H1 (cell line): Measurements from ENCODE around the gene SYMPK. TPM values are rescaled to one million over a fixed set of nuclear protein-coding genes. Genes with fewer than 3 reads are reported as not detected.

Experiments
- BACH1 ChIP-seq: IDR thresholded peaks from 2 replicates; pipeline ENCODE4 v1.6.1; 2012; ENCODE audit warnings: low read length, improper control_type of control experiment
- BCL11A ChIP-seq, 2 experiments: IDR thresholded peaks; one replicate each; pipeline ENCODE4 v1.6.1; 2011; ENCODE audit warnings: low read depth in 2 of 2, low read length in 2 of 2, mild to moderate bottlenecking in 2 of 2
- CBX5 ChIP-seq: fragments of 300-800, 300-1000 bp; sonication (generic); IDR thresholded peaks from 2 replicates; pipeline ENCODE4 v1.7.1; 2016; ENCODE audit warnings: antibody characterized with exemption, low read length, low read depth
- HDAC2 ChIP-seq, 2 experiments: fragments of 300-600 bp in 1 of 2; sonication (generic) in 1 of 2; IDR thresholded peaks; 2 replicates each; pipeline ENCODE4 v1.6.1; 2011 to 2012; ENCODE audit warnings: low read depth in 2 of 2, low read length in 2 of 2, mild to moderate bottlenecking in 2 of 2, moderate library complexity in 2 of 2, borderline replicate concordance in 1 of 2, inconsistent platforms in 1 of 2
- POLR2A ChIP-seq, 2 experiments: IDR thresholded peaks; 1 replicate in 1 of 2; 2 replicates in 1 of 2; pipeline ENCODE4 v1.6.1; 2011; ENCODE audit warnings: low read depth in 2 of 2, low read length in 2 of 2, mild to moderate bottlenecking in 2 of 2; ENCODE audit errors: control extremely low read depth in 1 of 2
- RNF2 ChIP-seq: fragments of 200-900, 300-1000 bp; sonication (generic); IDR thresholded peaks from 2 replicates; pipeline ENCODE4 v1.7.1; 2016; ENCODE audit warnings: borderline replicate concordance, low read depth, mild to moderate bottlenecking, antibody characterized with exemption, low read length; ENCODE audit not compliant: poor library complexity, severe bottlenecking; ENCODE audit errors: missing control alignments
- TAF1 ChIP-seq: IDR thresholded peaks from 2 replicates; pipeline ENCODE4 v1.6.1; 2011; ENCODE audit warnings: mild to moderate bottlenecking, low read depth, low read length
- polyA plus RNA-seq, 7 experiments: library from polyadenylated mRNA; depleted of rRNA in 3 of 7; stranded (reverse) in 5 of 7; unstranded in 2 of 7; fragments of >200 nt in 5 of 7; fragments of 200-250 nt in 2 of 7; gene quantifications; 1 replicate in 5 of 7; 2 replicates in 1 of 7; 4 replicates in 1 of 7; pipeline versions ENCODE4 v1.2.1 to v1.2.3, GENCODE V29; 2011 to 2013; ENCODE audit warnings: missing spikeins in 2 of 7, mixed read lengths in 2 of 7
- total RNA-seq: library from RNA; stranded (reverse); fragmentation: NEBNext Ultra II Directional; extraction: Animal tissue kit (Norgen Biotek cat#: 25700); gene quantifications from 2 replicates; pipeline ENCODE4 v1.2.1, GENCODE V29; 2021
- TF ChIP-seq, protein P1 (sequence below): fragments of 300-600 bp; sonication (generic); IDR thresholded peaks from 2 replicates; pipeline ENCODE4 v1.7.1; 2012; ENCODE audit warnings: low read length, moderate library complexity, mild to moderate bottlenecking, inconsistent platforms; ENCODE audit not compliant: insufficient replicate concordance
- TF ChIP-seq, protein P2 (sequence below): IDR thresholded peaks from 2 replicates; pipeline ENCODE4 v1.6.1; 2012; ENCODE audit warnings: inconsistent platforms

The SYMPK gene
- total and polyA plus RNA-seq, 2 of the 8 experiments (the other 6 are each of a cell fraction or from before 2014, with no cell fraction given), result 93.6 to 99.5 TPM

DNA sequence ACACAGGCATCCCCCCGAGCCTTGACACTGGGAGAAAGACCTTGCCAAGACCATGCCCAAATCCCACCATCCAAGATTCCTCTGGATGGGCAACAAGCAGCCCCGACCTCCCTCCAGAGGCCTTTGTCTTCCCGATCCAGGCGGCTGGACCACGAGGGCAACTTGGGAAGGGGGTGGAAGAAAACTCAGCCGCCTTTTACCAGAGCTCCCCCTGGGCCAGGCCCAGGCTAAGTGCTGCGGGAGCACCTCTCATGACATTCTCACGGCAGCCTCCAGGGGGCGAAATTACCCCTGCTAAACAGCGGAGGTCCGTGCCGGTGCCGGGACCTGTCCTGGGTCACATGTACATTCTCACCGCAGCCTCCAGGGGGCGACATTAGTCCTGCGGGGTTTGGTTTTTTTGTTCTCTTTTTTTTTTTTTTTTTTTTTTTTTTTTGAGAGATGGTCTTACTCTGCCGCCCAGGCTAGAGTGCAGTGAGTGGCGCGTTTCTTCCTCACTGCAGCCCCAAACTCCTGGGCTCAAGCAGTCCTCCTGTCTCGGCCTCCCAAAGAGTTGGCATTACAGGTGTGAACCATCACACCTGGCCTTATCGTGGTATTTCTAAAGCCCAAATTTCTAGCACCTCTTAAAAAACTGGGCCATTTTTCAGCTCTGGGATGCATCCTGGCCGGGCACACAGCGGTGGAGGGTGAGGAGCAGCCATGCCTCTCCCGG, 45.8 kb downstream of the SYMPK start (continued):
- TF ChIP-seq, protein P1, sequence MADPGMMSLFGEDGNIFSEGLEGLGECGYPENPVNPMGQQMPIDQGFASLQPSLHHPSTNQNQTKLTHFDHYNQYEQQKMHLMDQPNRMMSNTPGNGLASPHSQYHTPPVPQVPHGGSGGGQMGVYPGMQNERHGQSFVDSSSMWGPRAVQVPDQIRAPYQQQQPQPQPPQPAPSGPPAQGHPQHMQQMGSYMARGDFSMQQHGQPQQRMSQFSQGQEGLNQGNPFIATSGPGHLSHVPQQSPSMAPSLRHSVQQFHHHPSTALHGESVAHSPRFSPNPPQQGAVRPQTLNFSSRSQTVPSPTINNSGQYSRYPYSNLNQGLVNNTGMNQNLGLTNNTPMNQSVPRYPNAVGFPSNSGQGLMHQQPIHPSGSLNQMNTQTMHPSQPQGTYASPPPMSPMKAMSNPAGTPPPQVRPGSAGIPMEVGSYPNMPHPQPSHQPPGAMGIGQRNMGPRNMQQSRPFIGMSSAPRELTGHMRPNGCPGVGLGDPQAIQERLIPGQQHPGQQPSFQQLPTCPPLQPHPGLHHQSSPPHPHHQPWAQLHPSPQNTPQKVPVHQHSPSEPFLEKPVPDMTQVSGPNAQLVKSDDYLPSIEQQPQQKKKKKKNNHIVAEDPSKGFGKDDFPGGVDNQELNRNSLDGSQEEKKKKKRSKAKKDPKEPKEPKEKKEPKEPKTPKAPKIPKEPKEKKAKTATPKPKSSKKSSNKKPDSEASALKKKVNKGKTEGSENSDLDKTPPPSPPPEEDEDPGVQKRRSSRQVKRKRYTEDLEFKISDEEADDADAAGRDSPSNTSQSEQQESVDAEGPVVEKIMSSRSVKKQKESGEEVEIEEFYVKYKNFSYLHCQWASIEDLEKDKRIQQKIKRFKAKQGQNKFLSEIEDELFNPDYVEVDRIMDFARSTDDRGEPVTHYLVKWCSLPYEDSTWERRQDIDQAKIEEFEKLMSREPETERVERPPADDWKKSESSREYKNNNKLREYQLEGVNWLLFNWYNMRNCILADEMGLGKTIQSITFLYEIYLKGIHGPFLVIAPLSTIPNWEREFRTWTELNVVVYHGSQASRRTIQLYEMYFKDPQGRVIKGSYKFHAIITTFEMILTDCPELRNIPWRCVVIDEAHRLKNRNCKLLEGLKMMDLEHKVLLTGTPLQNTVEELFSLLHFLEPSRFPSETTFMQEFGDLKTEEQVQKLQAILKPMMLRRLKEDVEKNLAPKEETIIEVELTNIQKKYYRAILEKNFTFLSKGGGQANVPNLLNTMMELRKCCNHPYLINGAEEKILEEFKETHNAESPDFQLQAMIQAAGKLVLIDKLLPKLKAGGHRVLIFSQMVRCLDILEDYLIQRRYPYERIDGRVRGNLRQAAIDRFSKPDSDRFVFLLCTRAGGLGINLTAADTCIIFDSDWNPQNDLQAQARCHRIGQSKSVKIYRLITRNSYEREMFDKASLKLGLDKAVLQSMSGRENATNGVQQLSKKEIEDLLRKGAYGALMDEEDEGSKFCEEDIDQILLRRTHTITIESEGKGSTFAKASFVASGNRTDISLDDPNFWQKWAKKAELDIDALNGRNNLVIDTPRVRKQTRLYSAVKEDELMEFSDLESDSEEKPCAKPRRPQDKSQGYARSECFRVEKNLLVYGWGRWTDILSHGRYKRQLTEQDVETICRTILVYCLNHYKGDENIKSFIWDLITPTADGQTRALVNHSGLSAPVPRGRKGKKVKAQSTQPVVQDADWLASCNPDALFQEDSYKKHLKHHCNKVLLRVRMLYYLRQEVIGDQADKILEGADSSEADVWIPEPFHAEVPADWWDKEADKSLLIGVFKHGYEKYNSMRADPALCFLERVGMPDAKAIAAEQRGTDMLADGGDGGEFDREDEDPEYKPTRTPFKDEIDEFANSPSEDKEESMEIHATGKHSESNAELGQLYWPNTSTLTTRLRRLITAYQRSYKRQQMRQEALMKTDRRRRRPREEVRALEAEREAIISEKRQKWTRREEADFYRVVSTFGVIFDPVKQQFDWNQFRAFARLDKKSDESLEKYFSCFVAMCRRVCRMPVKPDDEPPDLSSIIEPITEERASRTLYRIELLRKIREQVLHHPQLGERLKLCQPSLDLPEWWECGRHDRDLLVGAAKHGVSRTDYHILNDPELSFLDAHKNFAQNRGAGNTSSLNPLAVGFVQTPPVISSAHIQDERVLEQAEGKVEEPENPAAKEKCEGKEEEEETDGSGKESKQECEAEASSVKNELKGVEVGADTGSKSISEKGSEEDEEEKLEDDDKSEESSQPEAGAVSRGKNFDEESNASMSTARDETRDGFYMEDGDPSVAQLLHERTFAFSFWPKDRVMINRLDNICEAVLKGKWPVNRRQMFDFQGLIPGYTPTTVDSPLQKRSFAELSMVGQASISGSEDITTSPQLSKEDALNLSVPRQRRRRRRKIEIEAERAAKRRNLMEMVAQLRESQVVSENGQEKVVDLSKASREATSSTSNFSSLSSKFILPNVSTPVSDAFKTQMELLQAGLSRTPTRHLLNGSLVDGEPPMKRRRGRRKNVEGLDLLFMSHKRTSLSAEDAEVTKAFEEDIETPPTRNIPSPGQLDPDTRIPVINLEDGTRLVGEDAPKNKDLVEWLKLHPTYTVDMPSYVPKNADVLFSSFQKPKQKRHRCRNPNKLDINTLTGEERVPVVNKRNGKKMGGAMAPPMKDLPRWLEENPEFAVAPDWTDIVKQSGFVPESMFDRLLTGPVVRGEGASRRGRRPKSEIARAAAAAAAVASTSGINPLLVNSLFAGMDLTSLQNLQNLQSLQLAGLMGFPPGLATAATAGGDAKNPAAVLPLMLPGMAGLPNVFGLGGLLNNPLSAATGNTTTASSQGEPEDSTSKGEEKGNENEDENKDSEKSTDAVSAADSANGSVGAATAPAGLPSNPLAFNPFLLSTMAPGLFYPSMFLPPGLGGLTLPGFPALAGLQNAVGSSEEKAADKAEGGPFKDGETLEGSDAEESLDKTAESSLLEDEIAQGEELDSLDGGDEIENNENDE, result no peak
- no peak for TF ChIP-seq BACH1
- no peak for TF ChIP-seq RNF2
- peak; percentile 68 to 71; a peak in 2 of 3 replicates for TF ChIP-seq POLR2A (IDR thresholded peaks at IDR 0.05; ENCODE audit: control extremely low read depth in 1 of 2, low read depth in 2 of 2, low read length in 2 of 2)
- TF ChIP-seq TAF1, result peak; percentile 61
- TF ChIP-seq, protein P2, sequence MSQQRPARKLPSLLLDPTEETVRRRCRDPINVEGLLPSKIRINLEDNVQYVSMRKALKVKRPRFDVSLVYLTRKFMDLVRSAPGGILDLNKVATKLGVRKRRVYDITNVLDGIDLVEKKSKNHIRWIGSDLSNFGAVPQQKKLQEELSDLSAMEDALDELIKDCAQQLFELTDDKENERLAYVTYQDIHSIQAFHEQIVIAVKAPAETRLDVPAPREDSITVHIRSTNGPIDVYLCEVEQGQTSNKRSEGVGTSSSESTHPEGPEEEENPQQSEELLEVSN, result no peak
- TF ChIP-seq HDAC2 (IDR thresholded peaks at IDR 0.05; ENCODE audit: borderline replicate concordance in 1 of 2, low read depth in 2 of 2, low read length in 2 of 2), result no peak
- no peak for TF ChIP-seq CBX5
- no peak for TF ChIP-seq BCL11A (IDR thresholded peaks at IDR 0.05; ENCODE audit: low read depth in 2 of 2, low read length in 2 of 2)
